ENCODE results near the gene CABLES1. TPM values are rescaled to one million over a fixed set of nuclear protein-coding genes. Genes with fewer than 3 reads are reported as not detected.

The CABLES1 gene
- polyA plus RNA-seq, 1 of the 3 experiments (the other 2 are of a cell fraction), result 2.2 TPM

DNA sequence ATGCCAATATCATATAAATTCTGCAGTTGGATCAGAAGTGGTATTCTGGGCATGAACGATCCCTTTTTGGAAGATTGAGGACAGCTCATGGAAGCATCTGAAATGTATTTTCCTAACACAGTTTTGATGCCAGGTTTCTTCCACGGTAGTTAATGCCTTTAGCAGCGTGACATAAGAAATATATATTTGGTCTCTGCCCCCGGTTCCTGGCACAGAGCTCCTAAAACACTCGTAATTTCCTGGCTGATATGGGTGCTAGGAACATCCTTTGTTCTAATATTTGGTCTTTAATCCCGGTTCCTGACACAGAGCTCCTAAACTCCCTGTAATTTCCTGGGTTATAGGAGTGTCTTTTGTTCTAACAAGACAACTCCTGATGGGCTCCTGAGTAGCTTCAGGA, 8.2 kb upstream of the CABLES1 start (continued):
- TF ChIP-seq, protein P1, sequence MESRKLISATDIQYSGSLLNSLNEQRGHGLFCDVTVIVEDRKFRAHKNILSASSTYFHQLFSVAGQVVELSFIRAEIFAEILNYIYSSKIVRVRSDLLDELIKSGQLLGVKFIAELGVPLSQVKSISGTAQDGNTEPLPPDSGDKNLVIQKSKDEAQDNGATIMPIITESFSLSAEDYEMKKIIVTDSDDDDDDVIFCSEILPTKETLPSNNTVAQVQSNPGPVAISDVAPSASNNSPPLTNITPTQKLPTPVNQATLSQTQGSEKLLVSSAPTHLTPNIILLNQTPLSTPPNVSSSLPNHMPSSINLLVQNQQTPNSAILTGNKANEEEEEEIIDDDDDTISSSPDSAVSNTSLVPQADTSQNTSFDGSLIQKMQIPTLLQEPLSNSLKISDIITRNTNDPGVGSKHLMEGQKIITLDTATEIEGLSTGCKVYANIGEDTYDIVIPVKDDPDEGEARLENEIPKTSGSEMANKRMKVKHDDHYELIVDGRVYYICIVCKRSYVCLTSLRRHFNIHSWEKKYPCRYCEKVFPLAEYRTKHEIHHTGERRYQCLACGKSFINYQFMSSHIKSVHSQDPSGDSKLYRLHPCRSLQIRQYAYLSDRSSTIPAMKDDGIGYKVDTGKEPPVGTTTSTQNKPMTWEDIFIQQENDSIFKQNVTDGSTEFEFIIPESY (IDR thresholded peaks at IDR 0.05; ENCODE audit: borderline replicate concordance, low read depth), result no peak
- TF ChIP-seq FOXJ3 (CRISPR knock-in tag; IDR thresholded peaks at IDR 0.05) (no peak), YY1 (IDR thresholded peaks at IDR 0.05; ENCODE audit: low read depth) (no peak), CHD2 (IDR thresholded peaks at IDR 0.05; ENCODE audit: low read length, partially characterized antibody) (no peak), TEAD4 (IDR thresholded peaks at IDR 0.05; ENCODE audit: borderline replicate concordance, insufficient read depth) (no peak), USF2 (IDR thresholded peaks at IDR 0.05; ENCODE audit: borderline replicate concordance, low read depth, low read length) (no peak), EZH2phosphoT487 (IDR thresholded peaks at IDR 0.05; ENCODE audit: borderline replicate concordance, low read depth) (no peak), MEF2A (IDR thresholded peaks at IDR 0.05; ENCODE audit: borderline replicate concordance, low read depth) (no peak)

GRCh38 chr18:23129355-23130002, 5.8 kb upstream of the CABLES1 start:
- H3K79me2 ChIP-seq (ENCODE audit: insufficient read depth), result no peaks in the 10 kb centered on the region
- no peak overlapping the region for H3K27ac ChIP-seq (ENCODE audit: low read depth in 2 of 2, low read length in 1 of 2)
- no peaks in the 10 kb centered on the region for H4K20me1 ChIP-seq (ENCODE audit: insufficient read depth)
- H2AFZ ChIP-seq (ENCODE audit: low read depth), result no peak overlapping the region
- H3K36me3 ChIP-seq (replicated peaks in 1 of 2; ENCODE audit: control insufficient read depth in 1 of 2, insufficient read depth in 2 of 2, low read length in 1 of 2), result no peaks in the 10 kb centered on the region
- no peaks in the 10 kb centered on the region for H3K9me3 ChIP-seq
- peaks cover 5% of the 10 kb centered on the region for H3F3A ChIP-seq (replicated peaks; ENCODE audit: insufficient read depth)
- WGBS (ENCODE audit: low lambda C conversion rate), result 94% methylated on average over 8 of the region's 8 CpGs
- no peaks in the 10 kb centered on the region for H3K9me2 ChIP-seq
- CTCF ChIA-PET, result interaction anchor here (1.3 to 12.0 kb wide), 3 partner anchors 11 to 282 kb away, joined by 3 to 149 read pairs (median 43); no protein-coding TSS in a partner anchor
- POLR2A ChIA-PET, result no interaction called here
- peaks cover 5 to 9% of the 10 kb centered on the region in 2 experiments; a peak in 2 of 4 replicates for H3K4me1 ChIP-seq (ENCODE audit: control insufficient read depth in 1 of 2, insufficient read depth in 2 of 2, low read depth in 1 of 2, low read length in 1 of 2)
- DNase-seq, result no peak
- no peak overlapping the region for H3K4me3 ChIP-seq (ENCODE audit: low read depth in 2 of 2, low read length in 1 of 2)
- H3K4me2 ChIP-seq, result no peak overlapping the region
- H3K27me3 ChIP-seq (ENCODE audit: insufficient read depth), result no peaks in the 10 kb centered on the region
- no peak overlapping the region for H3K9ac ChIP-seq
- TF ChIP-seq MAX (IDR thresholded peaks at IDR 0.05; ENCODE audit: low read depth), result no peak
- no peak for TF ChIP-seq CTCF (IDR thresholded peaks at IDR 0.05)
- TF ChIP-seq FOXM1 (IDR thresholded peaks at IDR 0.05; ENCODE audit: low read depth), result no peak
- no peak for TF ChIP-seq NFIC (IDR thresholded peaks at IDR 0.05; ENCODE audit: borderline replicate concordance)
- TF ChIP-seq TCF12 (IDR thresholded peaks at IDR 0.05), result no peak
- no peak for TF ChIP-seq YY1 (IDR thresholded peaks at IDR 0.05; ENCODE audit: low read depth)
- no peak for TF ChIP-seq CHD2 (IDR thresholded peaks at IDR 0.05; ENCODE audit: low read length, partially characterized antibody)
- no peak for TF ChIP-seq REST (IDR thresholded peaks at IDR 0.05; ENCODE audit: low read depth, low read length)
- TF ChIP-seq FOSL2 (IDR thresholded peaks at IDR 0.05; ENCODE audit: borderline replicate concordance, low read depth), result no peak
- TF ChIP-seq, protein P1 (IDR thresholded peaks at IDR 0.05; ENCODE audit: borderline replicate concordance, low read depth), result no peak
- no peak for TF ChIP-seq GATA2 (CRISPR knock-in tag; IDR thresholded peaks at IDR 0.05)
- TF ChIP-seq PBX3 (IDR thresholded peaks at IDR 0.05), result no peak
- no peak for TF ChIP-seq RAD21 (IDR thresholded peaks at IDR 0.05; ENCODE audit: low read length)
